Nephron (organoid): ENCODE measurements around the gene ZNF484.
"Not testable (repeated sequence)": the region's sequence is repeated elsewhere in the genome, so short reads cannot be mapped to it uniquely, and the experiment has no call there.

ENCODE experiments used
- H3K27ac Mint-ChIP-seq, 3 experiments: 2 replicates each; pipeline ENCODE4 v1.8.0; 2020; ENCODE audit warnings: mixed read lengths in 3 of 3, mild to moderate bottlenecking in 2 of 3, moderate library complexity in 1 of 3
- H3K27me3 Mint-ChIP-seq: 2 replicates; pipeline ENCODE4 v1.8.0; 2021; ENCODE audit warnings: low read depth, mild to moderate bottlenecking, moderate library complexity, mixed read lengths
- H3K36me3 Mint-ChIP-seq: 2 replicates; pipeline ENCODE4 v1.8.0; 2020; ENCODE audit warnings: low read depth, mixed read lengths
- H3K4me1 Mint-ChIP-seq: 2 replicates; pipeline ENCODE4 v1.8.0; 2020; ENCODE audit warnings: mixed read lengths
- H3K4me3 Mint-ChIP-seq, 3 experiments: 2 replicates each; pipeline ENCODE4 v1.8.0; 2020; ENCODE audit warnings: mild to moderate bottlenecking in 3 of 3, mixed read lengths in 3 of 3, moderate library complexity in 2 of 3
- H3K9me3 Mint-ChIP-seq: 2 replicates; pipeline ENCODE4 v1.8.0; 2020; ENCODE audit warnings: mixed read lengths
- TF ChIP-seq, protein P1 (sequence below), 3 experiments: fragments of 200-600 bp; sonication (generic); IDR thresholded peaks; one replicate each; pipeline ENCODE4 v1.5.0; 2021; ENCODE audit warnings: antibody characterized with exemption in 3 of 3; ENCODE audit not compliant: unreplicated experiment in 3 of 3

Gene ZNF484

DNA sequence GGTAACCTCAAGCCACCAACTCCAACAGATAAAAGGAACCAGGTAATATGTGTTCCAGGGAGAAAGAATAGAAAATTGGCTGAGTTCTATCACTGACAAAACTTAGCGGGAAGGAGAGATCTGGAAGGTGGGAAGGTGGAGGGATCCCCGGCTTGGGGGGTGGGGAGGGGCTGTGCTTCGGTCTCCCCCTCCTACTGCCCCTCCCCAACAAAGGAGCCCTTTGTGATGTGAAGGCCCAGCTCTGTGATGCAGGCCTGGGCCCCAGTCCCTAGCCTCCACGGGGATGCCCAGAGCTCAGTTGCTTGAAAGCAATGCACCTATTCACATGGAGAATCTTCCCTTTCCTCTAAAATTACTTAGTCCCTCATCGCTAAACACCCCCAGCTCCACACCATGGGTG, 4.4 kb upstream of the ZNF484 start:
- no peak overlapping the region for H3K4me3 Mint-ChIP-seq
- H3K9me3 Mint-ChIP-seq: no peaks in the 10 kb centered on the region
- H3K4me1 Mint-ChIP-seq: peaks cover 8% of the 10 kb centered on the region
- peaks cover 5% of the 10 kb centered on the region for H3K27me3 Mint-ChIP-seq
- H3K36me3 Mint-ChIP-seq: no peaks in the 10 kb centered on the region
- H3K27ac Mint-ChIP-seq: no peak overlapping the region
- TF ChIP-seq, protein P1, sequence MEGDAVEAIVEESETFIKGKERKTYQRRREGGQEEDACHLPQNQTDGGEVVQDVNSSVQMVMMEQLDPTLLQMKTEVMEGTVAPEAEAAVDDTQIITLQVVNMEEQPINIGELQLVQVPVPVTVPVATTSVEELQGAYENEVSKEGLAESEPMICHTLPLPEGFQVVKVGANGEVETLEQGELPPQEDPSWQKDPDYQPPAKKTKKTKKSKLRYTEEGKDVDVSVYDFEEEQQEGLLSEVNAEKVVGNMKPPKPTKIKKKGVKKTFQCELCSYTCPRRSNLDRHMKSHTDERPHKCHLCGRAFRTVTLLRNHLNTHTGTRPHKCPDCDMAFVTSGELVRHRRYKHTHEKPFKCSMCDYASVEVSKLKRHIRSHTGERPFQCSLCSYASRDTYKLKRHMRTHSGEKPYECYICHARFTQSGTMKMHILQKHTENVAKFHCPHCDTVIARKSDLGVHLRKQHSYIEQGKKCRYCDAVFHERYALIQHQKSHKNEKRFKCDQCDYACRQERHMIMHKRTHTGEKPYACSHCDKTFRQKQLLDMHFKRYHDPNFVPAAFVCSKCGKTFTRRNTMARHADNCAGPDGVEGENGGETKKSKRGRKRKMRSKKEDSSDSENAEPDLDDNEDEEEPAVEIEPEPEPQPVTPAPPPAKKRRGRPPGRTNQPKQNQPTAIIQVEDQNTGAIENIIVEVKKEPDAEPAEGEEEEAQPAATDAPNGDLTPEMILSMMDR (IDR thresholded peaks at IDR 0.05; ENCODE audit: unreplicated experiment in 3 of 3): no peak

DNA sequence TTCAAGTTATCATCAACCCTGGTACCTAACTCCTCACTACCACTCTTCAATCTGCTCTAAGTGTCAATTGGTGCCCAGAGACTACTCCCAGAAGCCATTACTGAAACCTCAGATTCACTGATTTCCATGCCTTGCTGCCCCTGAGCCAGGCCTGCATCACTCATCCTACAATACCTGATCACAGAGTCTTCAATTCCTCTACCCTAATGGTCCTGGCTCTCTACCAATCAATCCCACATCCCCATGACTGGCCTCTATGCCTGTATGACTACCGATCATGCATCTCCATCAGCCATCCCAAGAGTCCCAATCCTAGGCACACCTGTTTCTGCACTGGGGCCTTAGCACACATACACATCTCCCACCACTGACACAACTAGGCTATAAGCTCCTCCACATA, 2.5 kb downstream of the ZNF484 start:
- Mint-ChIP-seq H3K4me1 (peaks cover 24% of the 10 kb centered on the region), H3K27me3 (no peaks in the 10 kb centered on the region), H3K9me3 (no peaks in the 10 kb centered on the region), H3K27ac (peak overlapping the region in 1 of 3 experiments; percentile 10), H3K4me3 (peak overlapping the region; percentile 1 to 98 (median 19)), H3K36me3 (peaks cover 15% of the 10 kb centered on the region)
- TF ChIP-seq, protein P1 (IDR thresholded peaks at IDR 0.05; ENCODE audit: unreplicated experiment in 3 of 3): no peak

DNA sequence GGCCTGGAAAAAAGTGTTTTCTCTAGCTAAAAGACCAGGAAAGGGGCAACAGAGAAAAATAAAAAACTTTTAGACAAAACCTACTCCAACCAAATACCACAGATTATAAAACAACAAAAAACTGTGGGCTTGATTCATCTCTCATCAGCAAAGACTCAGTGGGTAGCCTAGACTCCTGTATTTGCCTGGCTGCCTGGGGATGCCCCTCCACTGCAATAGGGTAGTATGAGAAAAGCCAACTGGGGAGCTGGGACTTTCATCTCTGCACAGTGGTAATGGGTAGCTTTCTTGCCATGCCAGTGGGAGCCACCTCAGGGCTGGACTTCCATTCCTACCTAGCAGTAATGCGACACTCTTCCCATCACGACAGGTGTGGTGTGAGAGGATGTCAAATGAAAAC, 7.5 kb downstream of the ZNF484 start:
- TF ChIP-seq, protein P1 (IDR thresholded peaks at IDR 0.05; ENCODE audit: unreplicated experiment in 3 of 3): no peak
- H3K27me3 Mint-ChIP-seq: no peaks in the 10 kb centered on the region
- H3K27ac Mint-ChIP-seq: no peak overlapping the region
- H3K9me3 Mint-ChIP-seq: peaks cover 7% of the 10 kb centered on the region
- peaks cover 3% of the 10 kb centered on the region for H3K4me1 Mint-ChIP-seq
- no peak overlapping the region for H3K4me3 Mint-ChIP-seq
- peaks cover 55% of the 10 kb centered on the region for H3K36me3 Mint-ChIP-seq

DNA sequence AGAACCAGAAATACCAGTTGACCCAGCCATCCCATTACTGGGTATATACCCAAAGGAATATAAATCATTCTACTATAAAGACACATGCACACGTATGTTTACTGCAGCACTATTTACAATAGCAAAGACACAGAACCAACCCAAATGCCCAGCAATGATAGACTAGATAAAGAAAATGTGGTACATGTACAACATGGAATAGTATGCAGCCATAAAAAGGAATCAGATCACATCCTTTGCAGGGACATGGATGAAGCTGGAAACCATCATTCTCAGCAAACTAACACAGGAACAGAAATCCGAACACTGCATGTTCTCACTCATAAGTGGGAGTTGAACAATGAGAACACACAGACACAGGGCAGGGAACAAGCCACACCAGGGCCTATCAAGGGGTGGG, 11.2 kb downstream of the ZNF484 start:
- H3K4me1 Mint-ChIP-seq, H3K27ac Mint-ChIP-seq, H3K27me3 Mint-ChIP-seq, H3K4me3 Mint-ChIP-seq, H3K9me3 Mint-ChIP-seq: not testable (repeated sequence)
- H3K36me3 Mint-ChIP-seq: peaks cover 77% of the 10 kb centered on the region

DNA sequence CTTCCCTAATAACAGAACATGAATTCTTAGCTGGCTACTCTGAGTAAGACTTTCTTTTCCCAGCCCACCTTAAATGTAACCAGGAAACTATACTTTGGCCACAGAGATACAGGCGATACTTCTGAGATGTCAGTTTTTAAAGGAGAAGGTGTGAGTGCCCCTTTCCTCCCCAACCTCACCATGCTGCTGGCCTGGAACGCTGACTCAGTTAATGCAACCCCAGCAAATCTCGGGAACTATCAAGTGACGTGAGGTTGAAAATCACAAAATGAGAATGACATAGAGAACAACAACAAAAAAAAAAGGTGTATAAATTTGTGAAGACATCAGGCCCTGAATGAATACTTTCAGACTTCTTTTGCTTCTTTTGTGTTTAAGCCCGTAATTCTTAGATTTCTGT, 13.7 kb downstream of the ZNF484 start:
- H3K4me3 Mint-ChIP-seq: no peak overlapping the region
- H3K27ac Mint-ChIP-seq: no peak overlapping the region
- peaks cover 78% of the 10 kb centered on the region for H3K36me3 Mint-ChIP-seq
- H3K9me3 Mint-ChIP-seq: peaks cover 18% of the 10 kb centered on the region
- no peaks in the 10 kb centered on the region for H3K27me3 Mint-ChIP-seq
- no peaks in the 10 kb centered on the region for H3K4me1 Mint-ChIP-seq
- TF ChIP-seq, protein P1 (IDR thresholded peaks at IDR 0.05; ENCODE audit: unreplicated experiment in 3 of 3): no peak

DNA sequence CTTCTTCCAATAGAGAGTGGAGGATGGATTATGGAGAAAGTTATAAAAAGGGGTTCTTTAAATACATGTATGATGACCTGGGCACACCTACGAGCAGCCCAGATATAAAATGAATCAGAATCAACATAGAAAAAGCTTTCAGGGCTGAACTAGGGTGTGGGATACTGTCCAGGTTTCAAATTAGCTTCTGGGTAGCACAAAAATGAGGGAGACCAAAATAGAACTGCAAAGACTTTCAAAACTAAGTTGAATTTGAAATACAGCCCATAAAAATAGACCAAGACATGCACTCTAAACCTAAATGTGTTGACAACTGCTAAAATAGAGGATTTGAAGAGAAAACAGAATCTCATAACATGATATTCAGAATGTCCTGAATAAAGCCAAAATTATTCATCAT, 17.0 kb downstream of the ZNF484 start:
- Mint-ChIP-seq H3K4me3 (no peak overlapping the region), H3K27me3 (no peaks in the 10 kb centered on the region), H3K27ac (no peak overlapping the region), H3K36me3 (peaks cover 80% of the 10 kb centered on the region), H3K9me3 (peaks cover 17% of the 10 kb centered on the region), H3K4me1 (no peaks in the 10 kb centered on the region)
- TF ChIP-seq, protein P1 (IDR thresholded peaks at IDR 0.05; ENCODE audit: unreplicated experiment in 3 of 3): no peak
